HG02840 (cell line): Measurements from ENCODE around the gene STX1B.
A peak's percentile ranks its signal among the peaks of the same experiment; 100 is the strongest.
"Not testable (repeated sequence)": the region's sequence is repeated elsewhere in the genome, so short reads cannot be mapped to it uniquely, and the experiment has no call there.

Experiments used
- ATAC-seq: cut with Tn5 transposase; IDR thresholded peaks from one replicate; pipeline ENCODE4 v1.9.1; 2021; ENCODE audit warnings: mild to moderate bottlenecking, moderate library complexity, moderate number of reproducible peaks; ENCODE audit not compliant: unreplicated experiment, low FRiP score

Gene STX1B

GRCh38 chr16:30956601-30957455, 53.6 kb downstream of the STX1B start:
- ATAC-seq: peak; percentile 40

- no peak for ATAC-seq
Observed at GRCh38 chr16:30954993-30955392, 55.4 kb downstream of the STX1B start.

- no peak for ATAC-seq
Observed at GRCh38 chr16:30953511-30954124, 56.8 kb downstream of the STX1B start.

- no peak for ATAC-seq
Observed at GRCh38 chr16:30953111-30953510, 57.3 kb downstream of the STX1B start.

- ATAC-seq: no peak
Observed at GRCh38 chr16:30951750-30952149, 58.7 kb downstream of the STX1B start.

- ATAC-seq: no peak
Observed at GRCh38 chr16:30951193-30951592, 59.2 kb downstream of the STX1B start.

- no peak for ATAC-seq
Observed at GRCh38 chr16:30950516-30951065, 59.8 kb downstream of the STX1B start.

- no peak for ATAC-seq
Observed at GRCh38 chr16:30949650-30950515, 60.6 kb downstream of the STX1B start.

GRCh38 chr16:30948667-30949649, 61.5 kb downstream of the STX1B start, which contains the start of gene ORAI3:
ORAI3 (plus strand) TSS chr16:30949068; CDS start chr16:30949290, 222 bp downstream.
- peak; percentile 61 for ATAC-seq

- ATAC-seq: no peak
Observed at GRCh38 chr16:30947859-30948666, 62.4 kb downstream of the STX1B start.

GRCh38 chr16:30947541-30947858, 62.9 kb downstream of the STX1B start:
- ATAC-seq: no peak

- ATAC-seq: no peak
Observed at GRCh38 chr16:30946671-30947540, 63.5 kb downstream of the STX1B start.

- ATAC-seq: no peak
Observed at GRCh38 chr16:30944352-30944751, 66.1 kb downstream of the STX1B start.

GRCh38 chr16:30942426-30942806, 68.0 kb downstream of the STX1B start:
- ATAC-seq: no peak

GRCh38 chr16:30941600-30942425, 68.6 kb downstream of the STX1B start:
- no peak for ATAC-seq

- ATAC-seq: not testable (repeated sequence)
Observed at GRCh38 chr16:30939571-30939970, 70.9 kb downstream of the STX1B start.
